Measurements from ENCODE around the gene FABP2.
"Not testable (repeated sequence)": the region's sequence is repeated elsewhere in the genome, so short reads cannot be mapped to it uniquely, and the experiment has no call there.

The FABP2 gene

DNA sequence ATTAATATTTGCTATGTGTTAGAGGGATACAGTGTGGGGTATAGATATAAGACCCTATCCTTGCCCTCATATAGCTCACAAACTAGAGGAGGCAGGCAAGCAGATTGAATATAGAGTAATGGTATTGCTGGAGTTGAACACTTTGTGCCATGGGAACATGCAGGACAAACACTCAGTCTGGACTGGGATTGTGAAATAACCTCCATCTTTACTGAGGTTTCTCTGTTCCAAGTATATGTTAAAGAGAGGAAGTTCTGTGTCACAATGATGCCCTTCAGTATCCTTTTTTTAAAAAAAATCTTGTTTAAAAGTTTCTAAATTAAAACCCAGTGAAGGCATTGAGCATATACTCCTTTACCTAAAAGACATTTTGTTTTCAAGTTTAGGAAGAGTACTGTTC lies 8.7 kb downstream of the FABP2 start:
- no peak for DNase-seq

DNA sequence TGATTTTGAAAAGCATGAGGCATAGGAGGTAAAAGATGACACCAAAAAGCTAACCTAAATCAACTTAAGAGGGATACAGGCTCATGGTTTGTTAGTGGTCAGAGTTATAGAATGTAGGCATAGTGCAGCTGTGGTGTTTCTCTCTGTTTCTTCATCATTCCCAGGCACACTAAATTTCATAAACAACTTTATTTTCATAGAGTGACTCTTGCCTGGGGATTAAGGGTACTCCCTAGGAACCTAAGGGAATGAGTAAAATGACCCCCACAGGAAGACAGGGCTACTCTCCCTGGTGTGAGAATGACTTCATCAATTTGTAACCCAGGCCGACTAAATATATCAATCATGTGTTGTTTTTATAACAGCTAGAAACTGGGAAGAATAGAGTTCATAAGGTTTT lies 11.1 kb downstream of the FABP2 start:
- no peak for DNase-seq

DNA sequence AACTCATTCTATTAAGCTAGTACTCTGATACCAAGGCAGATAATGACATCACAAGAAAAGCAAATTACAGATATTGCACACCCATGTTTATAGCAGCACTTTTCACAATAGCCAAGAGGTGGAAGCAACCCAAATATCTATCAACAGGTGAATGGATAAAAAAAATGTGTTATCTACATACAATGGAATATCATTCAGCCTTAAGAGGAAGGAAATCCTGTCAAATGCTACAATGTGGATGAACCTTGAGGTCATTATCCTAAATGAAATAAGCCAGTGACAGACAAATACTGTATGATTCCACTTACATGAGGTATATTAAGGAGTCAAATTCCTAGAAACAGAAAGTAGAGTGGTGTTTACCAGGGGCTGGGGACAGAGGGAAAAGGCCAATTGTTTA lies 14.3 kb downstream of the FABP2 start:
- no peak for DNase-seq

DNA sequence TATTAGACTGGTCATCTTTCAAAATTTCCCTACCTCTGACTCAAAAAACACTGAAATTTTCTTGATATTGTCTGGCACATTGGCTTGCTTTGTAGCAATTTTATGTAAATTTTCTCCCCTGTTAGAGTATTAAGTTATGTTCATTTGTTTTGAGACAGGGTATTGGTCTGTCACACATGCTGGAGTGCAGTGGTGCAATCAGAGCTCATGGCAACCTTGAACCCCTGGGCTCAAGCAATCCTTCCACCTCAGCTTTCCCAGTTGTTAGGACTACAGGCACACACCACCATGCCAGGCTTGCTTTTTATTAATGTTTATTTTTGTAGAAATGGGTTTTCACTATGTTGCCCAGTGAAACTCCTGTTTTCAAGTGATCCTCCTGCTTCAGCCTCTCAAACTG lies 17.5 kb downstream of the FABP2 start:
- no peak for DNase-seq

DNA sequence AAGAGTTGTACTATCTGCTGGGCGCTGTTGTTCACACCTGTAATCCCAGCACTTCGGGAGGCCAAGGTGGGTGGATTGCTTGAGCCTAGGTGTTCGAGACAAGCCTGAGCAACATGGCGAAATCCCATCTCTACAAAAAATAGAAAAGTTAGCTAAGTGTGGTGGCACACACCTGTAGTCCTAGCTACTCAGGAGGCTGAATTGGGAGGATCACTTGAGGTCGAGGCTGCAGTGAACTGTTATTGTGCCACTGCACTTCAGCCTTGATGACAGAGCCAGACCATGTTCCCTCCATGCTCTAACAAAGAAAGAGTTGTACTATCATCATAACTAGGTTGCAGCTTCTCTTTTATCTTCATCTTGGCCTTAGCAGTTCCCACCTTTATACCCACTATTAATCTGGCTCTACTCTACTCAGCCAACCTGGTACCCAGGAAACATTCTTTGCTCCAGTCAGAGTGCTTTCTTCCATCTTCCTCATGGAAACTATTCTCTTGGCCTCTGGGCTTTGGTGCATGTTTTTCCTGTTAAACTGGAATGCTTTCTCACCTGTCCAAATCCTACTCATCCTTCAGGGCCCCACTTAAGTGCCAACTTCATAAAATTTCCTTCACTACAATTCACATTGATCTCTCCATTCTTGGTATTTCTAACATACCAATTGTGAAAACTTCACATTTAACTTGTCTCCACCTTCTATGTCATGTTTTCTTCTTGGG lies 18.2 kb downstream of the FABP2 start:
- DNase-seq = no peak

DNA sequence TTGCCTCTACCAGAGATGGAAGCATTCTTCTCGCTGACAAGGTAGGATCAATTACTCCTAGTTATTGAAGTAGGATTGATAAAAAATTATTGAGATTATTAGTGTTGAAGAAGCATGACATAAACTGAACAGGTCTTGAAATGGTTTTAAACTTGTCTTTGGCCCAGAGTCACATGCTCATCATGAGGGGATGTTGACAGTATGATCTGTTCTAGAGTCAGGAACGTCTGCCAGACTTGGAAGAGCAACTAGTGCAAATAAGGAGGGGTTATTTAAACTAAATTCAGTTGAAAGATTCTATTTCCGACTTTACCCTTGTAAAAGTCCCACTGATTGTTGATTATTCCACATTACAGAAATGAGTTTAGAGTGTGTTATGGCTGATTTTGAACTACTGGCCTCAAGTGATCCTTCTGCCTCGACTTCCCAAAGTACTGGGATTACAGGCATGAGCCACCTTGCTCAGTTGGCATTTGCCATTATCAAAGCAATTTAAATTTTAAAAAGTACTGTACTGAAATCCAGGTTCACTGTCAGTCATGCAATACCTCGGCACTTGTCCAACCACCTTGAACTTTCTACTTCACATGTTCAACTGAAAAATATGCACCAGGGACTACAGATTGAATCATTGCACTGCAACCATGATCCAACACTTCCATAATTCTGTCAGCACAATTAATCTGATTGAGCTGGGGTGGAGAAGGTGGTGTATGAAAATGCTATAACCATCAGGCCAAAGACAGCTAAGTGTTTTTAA lies 19.7 kb downstream of the FABP2 start:
- no peak for DNase-seq

DNA sequence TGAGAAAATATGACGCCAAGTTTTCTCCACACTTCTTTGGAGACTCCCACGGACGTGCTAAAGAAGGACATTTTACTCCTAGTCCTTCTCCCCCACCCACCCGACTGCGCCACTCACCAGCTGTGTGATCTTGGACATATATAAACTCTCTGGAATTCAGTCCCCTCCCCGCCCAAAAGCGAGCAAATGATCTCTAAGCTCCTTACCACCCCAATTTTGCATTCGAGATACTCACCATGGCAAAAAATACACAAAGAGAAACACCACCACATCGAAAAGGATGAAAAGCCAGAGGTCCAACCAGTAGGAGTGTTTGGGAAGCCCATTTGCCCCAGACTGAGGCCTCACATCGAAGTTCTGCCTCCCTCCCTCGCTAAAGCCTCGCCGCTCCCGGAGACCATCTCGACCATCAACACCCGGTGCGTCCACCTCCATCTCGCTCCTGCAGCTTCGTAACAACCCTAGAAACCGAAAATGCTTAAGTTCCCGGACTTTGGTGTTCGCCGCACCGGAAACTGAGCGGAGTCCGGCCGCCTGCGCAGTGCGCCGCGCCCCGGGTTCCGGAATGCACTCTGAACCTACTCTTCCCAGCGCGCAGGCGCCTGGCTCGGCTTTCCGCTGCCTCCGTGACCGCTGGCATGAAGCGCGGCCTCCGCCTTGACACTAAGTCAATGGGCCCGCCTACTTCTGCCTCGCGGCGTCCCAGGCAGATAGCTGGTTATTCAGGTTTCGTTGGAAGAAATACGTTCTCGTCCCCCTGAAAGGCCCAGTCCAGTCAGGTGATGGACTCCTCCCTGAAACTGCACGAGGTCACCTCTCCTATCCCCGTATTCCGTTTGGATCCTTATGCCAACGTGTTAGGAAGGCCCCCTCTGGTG lies 21.6 kb downstream of the FABP2 start:
- no peak for DNase-seq

DNA sequence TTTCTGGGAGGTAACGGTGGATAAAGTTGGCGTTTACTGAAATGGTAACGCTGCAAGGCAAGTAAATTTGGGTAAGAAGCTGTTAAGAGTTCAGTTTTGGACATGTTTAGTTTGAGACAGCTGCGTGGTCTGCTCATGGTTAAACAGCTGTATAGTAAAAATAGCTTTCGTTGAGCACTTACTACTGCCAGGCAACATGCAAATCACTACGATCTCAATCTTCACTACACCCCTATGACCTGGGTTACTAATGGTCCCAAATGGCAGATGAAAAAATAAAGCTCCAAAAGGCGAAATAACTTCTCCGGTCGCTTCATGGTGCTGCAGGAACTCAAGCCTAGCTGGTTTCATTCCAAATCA lies 22.2 kb downstream of the FABP2 start:
- DNase-seq = no peak

DNA sequence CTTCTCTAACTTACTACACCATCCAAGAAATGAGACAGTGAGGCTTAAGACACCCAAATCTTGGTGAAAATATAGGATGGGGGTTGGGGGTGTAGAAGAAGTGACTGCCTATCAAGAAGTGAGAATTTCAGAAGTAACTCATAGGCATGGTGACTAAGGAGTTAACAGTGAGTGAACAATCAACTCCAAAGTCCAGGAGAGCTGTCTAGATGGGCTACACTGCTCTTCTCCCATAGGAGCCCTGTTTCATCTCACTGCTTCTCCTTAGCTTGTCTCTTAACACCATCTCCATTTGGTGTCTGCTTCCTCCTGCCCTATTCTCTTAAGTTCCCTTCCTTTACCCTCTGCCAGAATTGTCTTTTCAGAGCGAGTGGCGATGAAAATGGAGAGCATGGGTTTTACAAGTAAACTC lies 22.7 kb downstream of the FABP2 start:
- DNase-seq = no peak

DNA sequence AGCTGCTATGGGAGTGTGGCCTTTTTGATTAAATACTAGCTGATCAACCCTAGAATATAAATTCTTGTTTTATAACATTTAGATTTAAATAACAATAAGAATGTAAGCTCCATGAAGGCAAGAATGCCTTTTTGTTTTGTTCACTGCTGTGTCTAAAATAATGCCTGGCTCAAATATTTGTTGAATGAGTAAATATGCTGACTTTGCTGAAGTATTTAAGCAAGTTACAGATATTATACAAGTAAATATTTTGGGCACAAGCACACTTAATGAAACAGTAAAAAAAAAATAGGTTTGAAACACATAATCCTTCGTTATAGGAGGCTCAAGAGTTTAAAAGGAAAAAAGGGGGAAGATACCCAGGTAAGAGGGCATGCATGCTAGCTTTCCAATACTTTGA lies 24.1 kb downstream of the FABP2 start:
- DNase-seq = no peak

DNA sequence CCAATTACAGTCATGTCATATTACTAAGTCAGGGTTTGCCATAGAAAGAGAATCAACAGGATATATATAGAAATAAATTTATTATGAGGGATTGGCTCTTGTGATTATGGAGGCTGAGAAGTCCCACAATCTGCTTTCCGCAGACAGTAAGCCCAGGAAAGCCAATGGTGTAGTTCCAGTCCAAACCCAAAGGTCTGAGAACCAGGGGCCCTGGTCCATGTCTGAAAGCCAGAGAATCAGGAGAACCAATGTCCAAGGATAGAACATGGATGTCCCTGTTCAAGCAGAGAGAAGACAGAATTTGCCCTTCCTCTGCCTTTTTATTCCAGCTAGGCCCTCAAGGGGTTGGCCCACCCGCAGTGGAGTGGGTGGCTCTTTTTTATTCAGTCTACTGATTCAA lies 25.6 kb downstream of the FABP2 start:
- no peak for DNase-seq

DNA sequence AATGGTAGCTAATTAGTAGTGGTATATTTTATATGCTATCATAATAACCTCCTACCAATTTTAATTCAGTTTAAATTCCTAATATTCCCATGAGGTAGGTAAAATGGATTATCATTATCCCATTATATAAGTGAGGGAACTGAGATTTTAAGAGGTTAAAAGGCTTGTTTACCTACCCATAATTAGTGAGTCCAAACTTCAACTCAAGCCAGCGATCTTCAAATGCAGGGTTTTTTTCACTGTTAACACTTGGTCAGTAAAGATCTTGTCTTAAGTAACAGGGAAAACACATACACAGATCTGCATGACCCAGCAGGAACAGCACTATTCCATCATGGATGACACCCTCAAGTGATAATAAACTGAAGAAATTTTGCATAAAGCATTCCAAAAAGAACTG lies 31.3 kb downstream of the FABP2 start:
- DNase-seq = no peak

DNA sequence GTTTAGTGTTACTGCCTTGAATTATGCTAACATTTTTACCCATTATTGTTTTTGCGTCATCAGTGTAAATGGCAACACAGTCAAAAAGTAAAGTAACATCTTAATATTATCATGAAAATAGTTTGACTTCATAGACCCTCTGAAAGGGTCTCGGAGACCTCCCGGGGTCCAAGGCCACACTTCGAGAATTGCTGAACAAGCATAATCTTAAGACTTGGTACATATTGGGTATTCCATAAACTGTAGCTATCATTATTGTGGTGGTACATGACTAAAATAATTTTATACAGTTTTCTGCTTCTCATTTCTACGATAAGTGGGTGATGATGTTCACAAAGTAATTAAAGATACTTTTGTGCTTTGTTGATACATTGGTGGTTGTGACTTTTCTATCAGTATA lies 32.6 kb downstream of the FABP2 start:
- DNase-seq = no peak

DNA sequence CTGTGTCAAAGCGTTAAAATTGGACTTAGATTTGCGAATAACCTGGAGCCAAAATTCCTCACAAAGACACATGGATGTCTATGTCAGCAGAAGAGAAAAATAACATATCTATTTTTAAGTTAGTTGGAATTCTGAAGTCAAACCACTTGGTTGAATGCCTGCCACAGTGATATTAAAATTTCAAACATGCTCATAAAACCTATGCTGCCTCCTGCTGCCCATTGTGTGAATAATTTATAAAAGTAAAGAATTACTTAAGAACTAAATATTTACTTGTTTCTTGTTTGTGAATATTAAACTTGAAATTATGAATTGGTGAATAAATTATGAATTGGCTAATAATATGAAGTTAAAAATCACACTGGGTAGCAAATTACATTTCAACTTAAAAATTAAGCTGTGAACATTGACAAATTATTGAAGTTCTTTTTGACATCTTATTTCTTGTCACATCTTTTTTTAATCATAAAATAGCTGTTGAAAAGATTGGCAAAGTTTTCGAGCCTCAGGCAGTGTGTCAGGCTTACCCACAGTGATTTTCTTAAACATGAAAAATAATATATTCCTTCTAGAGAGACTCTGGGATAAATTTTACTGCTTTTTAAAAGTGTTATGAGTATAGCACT lies 35.4 kb downstream of the FABP2 start:
- DNase-seq = no peak

DNA sequence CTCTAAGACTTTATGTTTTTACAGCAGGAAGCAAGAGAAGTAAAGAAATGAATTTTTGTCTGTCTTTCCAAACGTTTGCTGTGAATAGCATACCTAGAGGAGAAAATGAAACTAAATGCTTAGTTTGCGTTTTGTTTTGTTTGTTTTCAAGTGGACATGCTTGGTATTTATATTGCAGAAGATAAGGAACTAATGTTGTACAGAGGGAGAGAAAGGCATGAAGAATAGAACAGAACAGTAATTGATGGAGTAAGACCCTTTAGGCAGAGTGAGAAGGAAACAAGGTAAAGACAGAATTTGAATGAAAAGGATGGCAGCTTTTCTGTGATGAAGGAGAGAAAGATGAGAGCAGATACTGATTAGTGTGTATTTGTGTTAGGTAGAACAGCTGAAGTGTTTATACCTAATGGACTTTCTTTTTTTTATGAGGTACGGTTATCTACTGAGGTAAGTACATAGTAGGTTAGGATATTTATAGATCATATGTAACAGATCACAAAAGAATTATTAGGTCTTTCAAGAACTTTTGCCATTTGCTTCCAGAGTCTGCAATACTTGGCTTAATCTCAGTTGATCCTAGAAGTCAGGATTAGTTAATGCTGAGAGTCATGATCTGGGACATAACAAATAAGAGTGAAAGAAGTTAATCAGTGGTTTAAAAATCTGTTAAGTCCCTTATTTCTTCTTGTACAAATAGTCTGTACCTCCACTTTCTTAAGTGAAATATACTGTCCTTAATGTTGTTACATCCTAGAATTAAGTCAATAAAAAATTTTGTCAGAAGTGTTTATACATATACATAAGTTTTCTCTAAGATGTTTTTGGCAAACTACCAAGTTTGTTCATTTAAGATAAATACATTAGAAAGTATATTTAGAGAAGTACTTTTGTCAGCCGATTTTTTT lies 36.8 kb downstream of the FABP2 start:
- no peak for DNase-seq

DNA sequence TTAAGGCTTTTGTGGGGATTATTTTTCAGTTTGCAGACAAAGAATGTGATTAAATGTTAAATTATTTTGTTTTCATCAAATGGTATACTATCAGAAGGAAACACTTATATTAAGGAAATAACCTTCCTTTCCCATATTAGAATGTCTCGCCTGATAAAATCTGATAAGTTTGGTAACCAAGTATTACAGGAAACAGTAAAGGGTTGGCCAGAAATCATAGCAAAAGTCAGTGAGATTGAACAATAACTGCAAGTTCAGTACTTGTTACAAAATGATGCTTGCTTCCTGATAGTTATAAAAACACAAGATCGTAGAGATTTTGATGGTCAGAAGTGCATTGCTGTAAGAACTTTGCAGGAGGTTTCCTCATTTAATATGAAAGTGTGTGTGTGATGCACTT lies 40.5 kb downstream of the FABP2 start:
- DNase-seq = no peak

DNA sequence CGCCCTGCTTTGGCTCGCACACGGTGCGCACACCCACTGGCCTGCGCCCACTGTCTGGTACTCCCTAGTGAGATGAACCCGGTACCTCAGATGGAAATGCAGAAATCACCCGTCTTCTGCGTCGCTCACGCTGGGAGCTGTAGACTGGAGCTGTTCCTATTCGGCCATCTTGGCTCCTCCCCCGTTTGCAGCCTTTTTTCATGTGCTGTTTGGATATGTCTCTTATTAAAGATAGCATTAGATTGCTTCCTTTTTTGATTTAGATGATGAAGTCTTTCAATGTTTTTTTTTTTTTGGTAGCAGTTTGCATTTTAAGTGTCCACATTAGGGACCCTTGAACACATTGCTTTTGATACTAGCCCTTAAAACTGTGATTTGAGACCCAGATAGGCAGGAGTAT lies 42.0 kb downstream of the FABP2 start:
- DNase-seq = not testable (repeated sequence)

DNA sequence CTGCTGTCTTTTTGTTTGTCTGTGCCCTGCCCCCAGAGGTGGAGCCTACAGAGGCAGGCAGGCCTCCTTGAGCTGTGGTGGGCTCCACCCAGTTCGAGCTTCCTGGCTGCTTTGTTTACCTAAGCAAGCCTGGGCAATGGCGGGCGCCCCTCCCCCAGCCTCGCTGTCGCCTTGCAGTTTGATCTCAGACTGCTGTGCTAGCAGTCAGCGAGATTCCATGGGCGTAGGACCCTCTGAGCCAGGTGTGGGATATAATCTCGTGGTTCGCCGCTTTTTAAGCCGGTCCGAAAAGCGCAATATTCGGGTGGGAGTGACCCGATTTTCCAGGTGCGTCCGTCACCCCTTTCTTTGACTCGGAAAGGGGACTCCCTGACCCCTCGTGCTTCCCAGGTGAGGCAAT lies 42.4 kb downstream of the FABP2 start:
- not testable (repeated sequence) for DNase-seq

DNA sequence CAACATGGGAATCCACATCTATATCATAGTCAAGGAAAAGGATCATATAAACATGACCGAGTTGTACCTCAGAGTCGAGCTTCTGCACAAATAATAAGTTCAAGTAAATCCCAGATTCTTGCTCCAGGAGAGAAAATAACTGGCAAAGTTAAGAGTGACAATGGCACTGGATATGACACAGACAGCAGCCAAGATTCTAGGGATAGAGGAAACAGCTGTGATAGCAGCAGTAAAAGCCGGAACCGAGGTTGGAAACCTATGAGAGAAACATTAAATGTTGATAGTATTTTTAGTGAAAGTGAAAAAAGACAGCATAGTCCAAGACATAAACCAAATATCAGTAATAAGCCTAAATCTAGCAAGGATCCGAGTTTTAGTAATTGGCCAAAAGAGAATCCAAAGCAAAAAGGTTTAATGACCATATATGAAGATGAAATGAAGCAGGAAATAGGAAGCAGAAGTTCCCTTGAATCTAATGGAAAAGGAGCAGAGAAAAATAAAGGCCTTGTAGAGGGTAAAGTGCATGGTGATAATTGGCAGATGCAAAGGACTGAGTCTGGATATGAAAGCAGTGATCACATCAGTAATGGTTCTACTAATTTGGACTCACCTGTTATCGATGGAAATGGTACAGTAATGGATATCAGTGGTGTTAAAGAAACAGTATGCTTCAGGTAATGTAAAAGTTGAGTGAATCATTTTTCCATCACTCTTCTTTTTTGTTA lies 50.4 kb downstream of the FABP2 start:
- DNase-seq = no peak

DNA sequence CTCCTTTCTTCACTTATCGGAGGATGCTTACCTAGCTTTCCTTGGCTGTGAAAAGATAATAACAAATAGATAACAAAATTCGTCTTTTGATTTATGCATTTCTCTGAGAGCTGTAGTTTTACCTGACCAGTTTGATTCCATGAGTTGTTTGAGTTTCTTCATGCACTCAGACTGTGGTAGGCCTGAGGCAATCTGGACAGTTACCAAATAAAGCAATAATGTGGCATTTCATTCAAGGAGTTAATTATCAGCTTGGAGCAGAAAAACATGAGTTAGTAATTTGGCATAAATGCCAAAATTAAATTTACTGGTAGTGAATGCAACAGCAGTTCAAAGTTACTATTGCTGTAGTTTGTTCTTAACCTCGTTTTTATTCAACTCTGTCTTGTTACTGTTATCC lies 53.5 kb downstream of the FABP2 start:
- no peak for DNase-seq
